SU-DHL-6 (cell line): ENCODE measurements around the gene HINT2.
A peak's percentile ranks its signal among the peaks of the same experiment; 100 is the strongest.

Experiments
- H2AFZ ChIP-seq: fragments of 200-600 bp; sonication (generic); 2 replicates; pipeline ENCODE4 v1.6.1; 2014; ENCODE audit warnings: low read depth, mild to moderate bottlenecking, moderate library complexity, mixed read lengths, antibody characterized with exemption, low read length; ENCODE audit not compliant: severe bottlenecking
- H3F3A ChIP-seq: fragments of 200-600 bp; shearing (Covaris generic); 2 replicates; pipeline ENCODE4 v1.6.0; 2016; ENCODE audit warnings: antibody characterized with exemption, mild to moderate bottlenecking; ENCODE audit not compliant: insufficient read depth
- H3K27ac ChIP-seq: fragments of 200-600 bp; sonication (generic); 2 replicates; pipeline ENCODE4 v1.5.1; 2016; ENCODE audit warnings: low read depth, mild to moderate bottlenecking, low read length, moderate library complexity, mixed read lengths
- H3K27me3 ChIP-seq: fragments of 200-600 bp; sonication (generic), shearing (Covaris generic); 2 replicates; pipeline ENCODE4 v1.6.0; 2014; ENCODE audit warnings: mild to moderate bottlenecking, low read length
- H3K36me3 ChIP-seq: fragments of 200-600 bp; sonication (generic); 2 replicates; pipeline ENCODE4 v1.6.1; 2014; ENCODE audit warnings: mild to moderate bottlenecking, low read length, mixed read lengths
- H3K4me2 ChIP-seq: fragments of 300-600, 200-600 bp; shearing (Covaris generic), sonication (generic); 2 replicates; pipeline ENCODE4 v1.6.0; 2014; ENCODE audit warnings: low read length, low read depth, mild to moderate bottlenecking; ENCODE audit not compliant: poor library complexity, severe bottlenecking
- H3K4me3 ChIP-seq: fragments of 200-600 bp; sonication (generic); 2 replicates; pipeline ENCODE4 v1.5.1; 2014; ENCODE audit warnings: antibody characterized with exemption, low read length, mild to moderate bottlenecking, mixed read lengths; ENCODE audit not compliant: insufficient read depth, poor library complexity, severe bottlenecking
- H3K79me2 ChIP-seq: fragments of 200-600 bp; sonication (generic); 2 replicates; pipeline ENCODE4 v1.6.1; 2014; ENCODE audit warnings: mild to moderate bottlenecking, low read length, moderate library complexity; ENCODE audit not compliant: insufficient read depth
- H3K9ac ChIP-seq: fragments of 200-600 bp; sonication (generic); 2 replicates; pipeline ENCODE4 v1.7.0; 2014; ENCODE audit warnings: mild to moderate bottlenecking, low read length
- H3K9me2 ChIP-seq: fragments of 200-600 bp; sonication (generic); replicated peaks from 2 replicates; pipeline ENCODE4 v1.6.1; 2014; ENCODE audit warnings: low read length; ENCODE audit not compliant: insufficient read depth
- H3K9me3 ChIP-seq: fragments of 200-600 bp; sonication (generic); 2 replicates; pipeline ENCODE4 v1.6.1; 2014; ENCODE audit warnings: low read length, mixed read lengths; ENCODE audit not compliant: insufficient read depth
- H4K20me1 ChIP-seq: fragments of 200-600 bp; sonication (generic); 2 replicates; pipeline ENCODE4 v1.6.1; 2014; ENCODE audit warnings: low read depth, mild to moderate bottlenecking, antibody characterized with exemption, low read length, moderate library complexity, mixed read lengths
- CTCF ChIP-seq: fragments of 200-600 bp; sonication (generic); IDR thresholded peaks from one replicate; pipeline ENCODE4 v1.5.1; 2017; ENCODE audit warnings: antibody characterized with exemption, mild to moderate bottlenecking, low read length, moderate library complexity; ENCODE audit not compliant: insufficient read depth, poor library complexity, severe bottlenecking
- EZH2phosphoT487 ChIP-seq: fragments of 200-600 bp; sonication (generic), shearing (Covaris generic); conservative IDR thresholded peaks from 2 replicates; pipeline ENCODE4 v1.6.1; 2018; ENCODE audit warnings: mild to moderate bottlenecking, antibody characterized with exemption, low read length, moderate library complexity, mixed read lengths

HINT2 gene

DNA sequence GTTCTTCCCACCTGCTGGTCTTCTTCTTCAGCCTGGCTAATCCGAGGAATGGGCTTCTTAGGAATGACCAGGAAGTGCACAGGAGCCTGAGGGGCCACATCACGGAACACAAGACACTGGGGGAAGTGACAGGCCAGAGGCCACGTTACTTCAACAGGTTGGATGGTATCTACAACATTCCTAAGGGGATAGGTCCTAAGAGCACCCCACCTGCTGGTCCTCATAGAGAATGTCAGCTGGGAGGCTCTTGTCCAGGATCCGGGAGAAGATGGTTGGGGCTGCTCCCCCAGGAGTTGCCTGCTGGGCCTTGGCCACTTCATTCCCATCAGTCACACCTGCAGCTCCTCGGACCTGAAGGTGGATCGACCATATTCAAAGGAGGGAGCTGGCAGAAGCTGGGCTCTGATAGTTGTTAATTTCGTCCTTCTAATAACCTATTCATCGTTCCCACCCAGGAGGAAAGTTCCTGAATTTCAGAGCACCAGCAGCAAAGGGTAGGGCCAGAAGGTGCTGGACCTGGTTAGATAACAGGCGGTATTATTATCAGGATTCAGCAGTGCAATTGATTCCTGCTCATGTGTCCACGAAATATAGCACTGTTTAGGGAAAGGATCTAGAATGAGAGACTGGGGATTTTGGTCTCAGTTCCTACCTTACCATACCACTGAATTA, 1.3 kb downstream of the HINT2 start:
- Histone ChIP-seq H4K20me1 (no peaks in the 10 kb centered on the region), H3K4me3 (peak overlapping the region; percentile 64), H3K36me3 (no peaks in the 10 kb centered on the region), H3K27me3 (no peaks in the 10 kb centered on the region), H2AFZ (no peak overlapping the region), H3K9ac (peak overlapping the region; percentile 88), H3K9me2 (no peaks in the 10 kb centered on the region), H3K9me3 (no peaks in the 10 kb centered on the region), H3K79me2 (no peaks in the 10 kb centered on the region), H3K4me2 (peak overlapping the region; percentile 93), H3K27ac (peak overlapping the region; percentile 76), H3F3A (peaks cover 22% of the 10 kb centered on the region)
- no peak for TF ChIP-seq EZH2phosphoT487
- no peak for TF ChIP-seq CTCF

- no peaks in the 10 kb centered on the region for H3K9me2 ChIP-seq
- no peaks in the 10 kb centered on the region for H3K27me3 ChIP-seq
- peak within 1 kb of the TSS; percentile 64 for H3K27ac ChIP-seq
- H3K36me3 ChIP-seq: no peaks in the 10 kb centered on the region
- peak within 1 kb of the TSS; percentile 35 for H3K4me3 ChIP-seq
- peak within 1 kb of the TSS; percentile 75 for H3K4me2 ChIP-seq
- no peaks in the 10 kb centered on the region for H3K9me3 ChIP-seq
- no peak for TF ChIP-seq EZH2phosphoT487
- no peak for TF ChIP-seq CTCF
- H3K79me2 ChIP-seq: no peaks in the 10 kb centered on the region
- H3F3A ChIP-seq: peaks cover 22% of the 10 kb centered on the region
- H3K9ac ChIP-seq: peak within 1 kb of the TSS; percentile 55
- peak within 1 kb of the TSS; percentile 79 for H2AFZ ChIP-seq
- no peaks in the 10 kb centered on the region for H4K20me1 ChIP-seq
Measured at GRCh38 chr9:35812025-35812602, 2.7 kb downstream of the HINT2 start, which contains the start of gene SPAG8. Gene SPAG8, minus strand, starts transcription at chr9:35812262. Its CDS starts 115 bp downstream, at chr9:35812147.

- Histone ChIP-seq H3K9me2 (no peaks in the 10 kb centered on the region), H3K36me3 (no peaks in the 10 kb centered on the region), H3K9me3 (no peaks in the 10 kb centered on the region), H3K79me2 (no peaks in the 10 kb centered on the region), H4K20me1 (no peaks in the 10 kb centered on the region), H3K4me2 (peak overlapping the region; percentile 75), H3K9ac (peak overlapping the region; percentile 55; the same call in 1 of the 2 replicates), H3F3A (peaks cover 22% of the 10 kb centered on the region), H3K27ac (no peak overlapping the region), H3K4me3 (peak overlapping the region; percentile 35), H3K27me3 (no peaks in the 10 kb centered on the region), H2AFZ (peak overlapping the region; percentile 10)
- TF ChIP-seq CTCF: no peak
- no peak for TF ChIP-seq EZH2phosphoT487
Measured at GRCh38 chr9:35811381-35812024, 3.3 kb downstream of the HINT2 start.
